ENCODE data around the gene SLC6A8.
"Not testable (repeated sequence)": the region's sequence is repeated elsewhere in the genome, so short reads cannot be mapped to it uniquely, and the experiment has no call there.

GRCh38 chrX:153704631-153705402 lies 17.1 kb downstream of the SLC6A8 start:
- TF ChIP-seq, protein P1, sequence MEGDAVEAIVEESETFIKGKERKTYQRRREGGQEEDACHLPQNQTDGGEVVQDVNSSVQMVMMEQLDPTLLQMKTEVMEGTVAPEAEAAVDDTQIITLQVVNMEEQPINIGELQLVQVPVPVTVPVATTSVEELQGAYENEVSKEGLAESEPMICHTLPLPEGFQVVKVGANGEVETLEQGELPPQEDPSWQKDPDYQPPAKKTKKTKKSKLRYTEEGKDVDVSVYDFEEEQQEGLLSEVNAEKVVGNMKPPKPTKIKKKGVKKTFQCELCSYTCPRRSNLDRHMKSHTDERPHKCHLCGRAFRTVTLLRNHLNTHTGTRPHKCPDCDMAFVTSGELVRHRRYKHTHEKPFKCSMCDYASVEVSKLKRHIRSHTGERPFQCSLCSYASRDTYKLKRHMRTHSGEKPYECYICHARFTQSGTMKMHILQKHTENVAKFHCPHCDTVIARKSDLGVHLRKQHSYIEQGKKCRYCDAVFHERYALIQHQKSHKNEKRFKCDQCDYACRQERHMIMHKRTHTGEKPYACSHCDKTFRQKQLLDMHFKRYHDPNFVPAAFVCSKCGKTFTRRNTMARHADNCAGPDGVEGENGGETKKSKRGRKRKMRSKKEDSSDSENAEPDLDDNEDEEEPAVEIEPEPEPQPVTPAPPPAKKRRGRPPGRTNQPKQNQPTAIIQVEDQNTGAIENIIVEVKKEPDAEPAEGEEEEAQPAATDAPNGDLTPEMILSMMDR (IDR thresholded peaks at IDR 0.05), result not testable (repeated sequence)
- not testable (repeated sequence) for TF ChIP-seq EZH2phosphoT487 (IDR thresholded peaks at IDR 0.05)

Measured in neural progenitor cell (in vitro differentiated cells).